IPS-18a (cell line): ENCODE data around the gene SEC16A.

Experiments used
- H3K27ac ChIP-seq: one replicate; pipeline ENCODE4 v1.5.1; 2013; ENCODE audit warnings: low read length
- H3K27me3 ChIP-seq: one replicate; pipeline ENCODE4 v1.6.1; 2013; ENCODE audit warnings: mild to moderate bottlenecking, low read length; ENCODE audit not compliant: control insufficient read depth, insufficient read depth
- H3K36me3 ChIP-seq: one replicate; pipeline ENCODE4 v1.6.1; 2013; ENCODE audit warnings: low read depth, low read length; ENCODE audit not compliant: control insufficient read depth
- H3K4me1 ChIP-seq: one replicate; pipeline ENCODE4 v1.6.1; 2013; ENCODE audit warnings: low read depth, low read length; ENCODE audit not compliant: control insufficient read depth
- H3K4me3 ChIP-seq: one replicate; pipeline ENCODE4 v1.5.1; 2013; ENCODE audit warnings: low read length
- H3K9ac ChIP-seq: one replicate; pipeline ENCODE4 v1.6.1; 2013; ENCODE audit warnings: mild to moderate bottlenecking, low read length, moderate library complexity
- H3K9me3 ChIP-seq: one replicate; pipeline ENCODE4 v1.6.1; 2013; ENCODE audit warnings: low read depth, low read length; ENCODE audit not compliant: control insufficient read depth

Gene SEC16A

GRCh38 chr9:136437430-136437829 lies 45.4 kb downstream of the SEC16A start:
- no peak overlapping the region for H3K9ac ChIP-seq
- no peak overlapping the region for H3K4me3 ChIP-seq
- H3K9me3 ChIP-seq: no peaks in the 10 kb centered on the region
- H3K27ac ChIP-seq: no peak overlapping the region
- H3K4me1 ChIP-seq: no peaks in the 10 kb centered on the region
- peaks cover 17% of the 10 kb centered on the region for H3K36me3 ChIP-seq
- H3K27me3 ChIP-seq: peaks cover 3% of the 10 kb centered on the region

- Histone ChIP-seq H3K9me3 (no peaks in the 10 kb centered on the region), H3K27ac (no peak overlapping the region), H3K4me3 (no peak overlapping the region), H3K4me1 (no peaks in the 10 kb centered on the region), H3K27me3 (peaks cover 3% of the 10 kb centered on the region), H3K9ac (no peak overlapping the region), H3K36me3 (peaks cover 5% of the 10 kb centered on the region)
Observed at GRCh38 chr9:136436055-136436634, 46.7 kb downstream of the SEC16A start.

- Histone ChIP-seq H3K4me1 (no peaks in the 10 kb centered on the region), H3K27ac (no peak overlapping the region), H3K9ac (no peak overlapping the region), H3K4me3 (no peak overlapping the region), H3K9me3 (no peaks in the 10 kb centered on the region), H3K27me3 (peaks cover 3% of the 10 kb centered on the region), H3K36me3 (no peaks in the 10 kb centered on the region)
Observed at GRCh38 chr9:136434580-136435169, 48.2 kb downstream of the SEC16A start.

GRCh38 chr9:136433849-136434579 lies 48.8 kb downstream of the SEC16A start:
- H3K27ac ChIP-seq: no peak overlapping the region
- no peak overlapping the region for H3K9ac ChIP-seq
- H3K27me3 ChIP-seq: peaks cover 3% of the 10 kb centered on the region
- no peaks in the 10 kb centered on the region for H3K9me3 ChIP-seq
- no peak overlapping the region for H3K4me3 ChIP-seq
- no peaks in the 10 kb centered on the region for H3K4me1 ChIP-seq
- peaks cover 4% of the 10 kb centered on the region for H3K36me3 ChIP-seq

- no peaks in the 10 kb centered on the region for H3K27me3 ChIP-seq
- H3K4me3 ChIP-seq: no peak overlapping the region
- no peaks in the 10 kb centered on the region for H3K4me1 ChIP-seq
- H3K9ac ChIP-seq: no peak overlapping the region
- H3K36me3 ChIP-seq: peaks cover 8% of the 10 kb centered on the region
- no peaks in the 10 kb centered on the region for H3K9me3 ChIP-seq
- no peak overlapping the region for H3K27ac ChIP-seq
Observed at GRCh38 chr9:136433043-136433715, 49.7 kb downstream of the SEC16A start.

GRCh38 chr9:136432591-136432990 lies 50.2 kb downstream of the SEC16A start:
- Histone ChIP-seq H3K27me3 (no peaks in the 10 kb centered on the region), H3K27ac (no peak overlapping the region), H3K4me3 (no peak overlapping the region), H3K9me3 (no peaks in the 10 kb centered on the region), H3K36me3 (peaks cover 8% of the 10 kb centered on the region), H3K9ac (no peak overlapping the region), H3K4me1 (no peaks in the 10 kb centered on the region)

- Histone ChIP-seq H3K4me3 (no peak overlapping the region), H3K36me3 (peaks cover 8% of the 10 kb centered on the region), H3K27ac (no peak overlapping the region), H3K9me3 (no peaks in the 10 kb centered on the region), H3K27me3 (no peaks in the 10 kb centered on the region), H3K9ac (no peak overlapping the region), H3K4me1 (no peaks in the 10 kb centered on the region)
Observed at GRCh38 chr9:136431782-136432350, 51.0 kb downstream of the SEC16A start.

GRCh38 chr9:136430588-136431234 lies 52.1 kb downstream of the SEC16A start:
- peaks cover 8% of the 10 kb centered on the region for H3K36me3 ChIP-seq
- H3K4me1 ChIP-seq: no peaks in the 10 kb centered on the region
- no peak overlapping the region for H3K4me3 ChIP-seq
- H3K9ac ChIP-seq: no peak overlapping the region
- H3K27me3 ChIP-seq: no peaks in the 10 kb centered on the region
- H3K27ac ChIP-seq: no peak overlapping the region
- H3K9me3 ChIP-seq: no peaks in the 10 kb centered on the region

GRCh38 chr9:136429683-136430491 lies 53.0 kb downstream of the SEC16A start:
- Histone ChIP-seq H3K4me3 (no peak overlapping the region), H3K9ac (no peak overlapping the region), H3K9me3 (no peaks in the 10 kb centered on the region), H3K27me3 (no peaks in the 10 kb centered on the region), H3K27ac (no peak overlapping the region), H3K4me1 (no peaks in the 10 kb centered on the region), H3K36me3 (peaks cover 8% of the 10 kb centered on the region)

GRCh38 chr9:136429075-136429628 lies 53.7 kb downstream of the SEC16A start:
- Histone ChIP-seq H3K9me3 (no peaks in the 10 kb centered on the region), H3K4me1 (no peaks in the 10 kb centered on the region), H3K36me3 (peaks cover 15% of the 10 kb centered on the region), H3K9ac (no peak overlapping the region), H3K4me3 (no peak overlapping the region), H3K27me3 (no peaks in the 10 kb centered on the region), H3K27ac (no peak overlapping the region)
